ENCODE measurements around the gene JAKMIP1.

The JAKMIP1 gene

DNA sequence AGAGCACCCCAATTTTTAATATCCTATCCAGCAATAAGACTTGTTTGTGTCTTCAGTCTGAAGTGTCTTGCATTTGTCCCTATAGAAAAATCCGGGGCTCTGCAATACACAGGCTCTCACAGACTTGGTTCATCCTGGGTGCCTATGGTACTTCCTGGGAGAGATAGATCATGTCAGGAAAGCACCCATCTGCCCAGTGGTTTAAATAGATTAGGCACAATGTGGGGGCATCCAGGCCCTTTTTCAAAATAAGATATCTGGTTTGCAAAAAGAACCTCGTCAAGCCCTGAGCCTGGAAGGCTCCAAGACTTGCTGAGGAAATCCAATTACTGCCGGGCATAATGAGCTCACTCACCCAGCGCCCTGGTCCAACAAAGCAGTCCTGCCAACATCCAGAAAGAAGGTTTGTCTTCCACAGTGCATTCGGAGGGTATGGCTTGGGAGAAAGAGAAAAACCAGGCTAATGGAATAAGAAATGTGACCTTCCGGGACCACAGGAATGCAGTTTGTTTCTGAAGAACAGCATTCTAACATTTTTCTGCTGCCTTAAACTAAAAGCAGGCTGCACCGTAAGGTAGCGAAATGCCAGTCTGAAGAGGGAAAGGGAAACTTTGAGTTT, 11.6 kb downstream of the JAKMIP1 start:
- Histone ChIP-seq H3K4me3 (ENCODE audit: low read depth, low read length) (no peak overlapping the region), H3K9me3 (ENCODE audit: severe bottlenecking) (peaks cover 3% of the 10 kb centered on the region), H3K36me3 (no peaks in the 10 kb centered on the region), H3K27me3 (ENCODE audit: insufficient read depth, low read depth, severe bottlenecking) (no peaks in the 10 kb centered on the region), H3K27ac (no peak overlapping the region)
- no peak for TF ChIP-seq CTCF (IDR thresholded peaks at IDR 0.05; ENCODE audit: low read depth, low read length)
- no peak for DNase-seq

DNA sequence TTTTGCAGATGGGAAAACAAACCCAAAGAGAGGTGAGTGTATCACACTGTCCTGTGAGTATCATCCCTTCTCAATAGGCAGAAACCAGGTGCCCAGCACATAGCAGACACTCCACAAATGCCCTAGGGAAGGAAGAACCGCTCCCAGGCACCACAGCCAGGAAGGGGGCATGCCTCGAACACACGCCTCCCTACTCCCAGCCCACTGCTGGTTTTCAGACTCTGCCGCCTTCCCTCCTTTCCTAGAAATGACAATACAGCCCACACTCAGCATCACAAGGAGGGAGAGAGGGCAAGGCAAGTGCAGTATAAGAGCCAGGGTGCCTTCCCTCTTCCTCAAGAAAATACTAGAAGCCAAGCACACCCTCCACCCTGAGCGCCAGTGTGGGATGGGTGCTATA, 16.2 kb downstream of the JAKMIP1 start:
- no peak overlapping the region for H3K27ac ChIP-seq
- no peak for DNase-seq
- no peak overlapping the region for H3K4me3 ChIP-seq (ENCODE audit: low read depth, low read length)
- no peak for TF ChIP-seq CTCF (IDR thresholded peaks at IDR 0.05; ENCODE audit: low read depth, low read length)
- no peaks in the 10 kb centered on the region for H3K27me3 ChIP-seq (ENCODE audit: insufficient read depth, low read depth, severe bottlenecking)
- peaks cover 3% of the 10 kb centered on the region for H3K9me3 ChIP-seq (ENCODE audit: severe bottlenecking)
- no peaks in the 10 kb centered on the region for H3K36me3 ChIP-seq

DNA sequence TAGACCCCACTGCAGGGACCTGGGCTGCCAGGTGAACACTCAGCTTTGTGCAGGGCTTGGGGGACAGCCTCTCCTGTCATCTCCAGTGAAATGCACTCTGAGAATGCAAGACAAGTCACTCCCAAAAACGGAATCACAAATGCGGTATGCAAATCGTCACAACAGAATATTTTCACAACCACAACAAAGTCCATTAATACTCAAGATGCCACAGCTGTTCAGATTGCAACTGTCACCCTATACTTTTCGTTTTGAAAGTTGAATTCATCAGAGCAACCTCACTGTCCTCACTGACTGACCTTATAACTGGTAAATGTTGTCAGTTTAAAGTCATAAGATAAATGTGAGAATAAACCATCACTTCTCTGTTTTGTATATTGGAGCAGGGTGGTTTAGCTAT, 16.6 kb downstream of the JAKMIP1 start:
- no peak for DNase-seq
- TF ChIP-seq CTCF (IDR thresholded peaks at IDR 0.05; ENCODE audit: low read depth, low read length): no peak
- Histone ChIP-seq H3K27me3 (ENCODE audit: insufficient read depth, low read depth, severe bottlenecking) (no peaks in the 10 kb centered on the region), H3K9me3 (ENCODE audit: severe bottlenecking) (peaks cover 3% of the 10 kb centered on the region), H3K36me3 (no peaks in the 10 kb centered on the region), H3K4me3 (ENCODE audit: low read depth, low read length) (no peak overlapping the region), H3K27ac (no peak overlapping the region)

- Histone ChIP-seq H3K9me3 (ENCODE audit: severe bottlenecking) (peaks cover 3% of the 10 kb centered on the region), H3K4me3 (ENCODE audit: low read depth, low read length) (no peak overlapping the region), H3K27ac (no peak overlapping the region), H3K27me3 (ENCODE audit: insufficient read depth, low read depth, severe bottlenecking) (no peaks in the 10 kb centered on the region), H3K36me3 (no peaks in the 10 kb centered on the region)
- DNase-seq: no peak
- no peak for TF ChIP-seq CTCF (IDR thresholded peaks at IDR 0.05; ENCODE audit: low read depth, low read length)
Measured at GRCh38 chr4:6182376-6183280, 17.7 kb downstream of the JAKMIP1 start.

- no peak for DNase-seq
- Histone ChIP-seq H3K27me3 (ENCODE audit: insufficient read depth, low read depth, severe bottlenecking) (no peaks in the 10 kb centered on the region), H3K9me3 (ENCODE audit: severe bottlenecking) (no peaks in the 10 kb centered on the region), H3K36me3 (no peaks in the 10 kb centered on the region), H3K4me3 (ENCODE audit: low read depth, low read length) (no peak overlapping the region), H3K27ac (no peak overlapping the region)
- TF ChIP-seq CTCF (IDR thresholded peaks at IDR 0.05; ENCODE audit: low read depth, low read length): no peak
Measured at GRCh38 chr4:6180841-6181631, 19.3 kb downstream of the JAKMIP1 start.
